Left renal pelvis (tissue), 4 donors: Measurements from ENCODE around the gene PARP9. TPM values are rescaled to one million over a fixed set of nuclear protein-coding genes. Genes with fewer than 3 reads are reported as not detected.

Experiments used
- DNase-seq, 4 donors: peaks; one replicate each; pipeline ENCODE4 v3.0.0-alpha.2; 2013; ENCODE audit warnings: low read depth in 4 of 4, low spot score in 3 of 4
- polyA plus RNA-seq, 4 donors: library from polyadenylated mRNA; unstranded; fragments of 120-200 nt; gene quantifications; one replicate each; pipeline ENCODE4 v1.2.1, GENCODE V29; 2013; ENCODE audit not compliant: insufficient read length in 4 of 4

The PARP9 gene
- polyA plus RNA-seq, 4 donors = 13.3 to 17.0 (median 15.5) TPM

DNA sequence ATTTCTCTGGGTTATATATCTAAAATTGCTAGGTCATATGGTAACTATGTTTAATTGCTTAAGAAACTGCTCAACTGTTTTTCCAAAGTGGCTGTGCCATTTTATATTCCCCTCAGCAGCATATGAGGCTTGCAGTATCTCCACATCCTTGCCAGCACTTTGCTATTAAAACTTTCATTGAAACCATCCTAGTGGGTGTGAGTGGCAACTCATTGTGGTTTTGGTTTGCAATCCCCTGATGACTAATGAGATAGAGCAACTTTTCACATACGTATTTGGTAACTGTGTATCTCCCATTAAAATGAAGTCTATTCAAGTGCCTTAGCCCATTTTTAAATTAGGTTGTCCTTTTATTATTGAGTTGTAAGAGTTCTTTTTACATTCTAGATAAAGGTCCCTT lies 66.7 kb downstream of the PARP9 start:
- DNase-seq = no peak

DNA sequence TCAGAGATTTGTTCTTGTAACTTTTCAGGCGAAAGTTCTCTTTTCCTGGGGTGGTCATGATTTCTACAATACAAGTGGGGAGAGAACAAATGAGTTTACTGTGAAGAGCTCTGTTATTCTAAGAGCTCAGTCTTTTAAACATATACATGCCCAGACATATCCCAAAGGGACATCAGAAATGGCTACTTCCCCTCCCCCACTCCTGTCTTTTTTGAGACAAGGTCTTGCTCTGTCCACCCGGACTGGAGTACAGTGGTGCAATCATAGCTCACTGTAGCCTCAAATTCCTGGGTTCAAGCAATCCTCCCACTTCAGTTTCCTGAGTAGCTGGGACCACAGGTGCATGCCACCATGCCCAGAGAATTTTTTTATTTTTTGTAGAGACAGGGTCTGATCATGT lies 67.6 kb downstream of the PARP9 start:
- no peak for DNase-seq

- DNase-seq = no peak
Measured at GRCh38 chr3:122493296-122493695, 70.8 kb downstream of the PARP9 start.

GRCh38 chr3:122488262-122488973 lies 75.7 kb downstream of the PARP9 start:
- DNase-seq = no peak

- no peak for DNase-seq
Measured at GRCh38 chr3:122484985-122485384, 79.1 kb downstream of the PARP9 start.

- DNase-seq = no peak
Measured at GRCh38 chr3:122481390-122481789, 82.7 kb downstream of the PARP9 start.

Other genes with a start within 250 kb of the PARP9 start
- 1 to 10 TPM in 1 of 4 donors, under 1 TPM in 3; 0.53 to 1.4 (median 0.65) TPM for gene CSTA, start 239.1 kb downstream of the PARP9 start, polyA plus RNA-seq
- gene MIX23, start 181.1 kb downstream of the PARP9 start, polyA plus RNA-seq = 10 to 100 TPM; 33.8 to 74.2 (median 57.3) TPM
- gene FAM162A, start 180.1 kb downstream of the PARP9 start, polyA plus RNA-seq = 10 to 100 TPM; 35.4 to 79.1 (median 67.7) TPM
- 10 to 100 TPM in 1 of 4 donors, 1 to 10 TPM in 3; 7.8 to 11.7 (median 9.5) TPM for gene WDR5B, start 148.2 kb downstream of the PARP9 start, polyA plus RNA-seq
- 10 to 100 TPM; 38.6 to 54.6 (median 48.6) TPM for gene KPNA1, start 49.4 kb downstream of the PARP9 start, polyA plus RNA-seq
- gene DTX3L, start within 50 bp of the PARP9 start, polyA plus RNA-seq = 10 to 100 TPM; 13.9 to 15.9 (median 14.3) TPM
- 1 to 10 TPM in 1 of 4 donors, under 1 TPM in 3; 0.24 to 1.1 (median 0.44) TPM for gene PARP15, start 13.3 kb upstream of the PARP9 start, polyA plus RNA-seq
- 10 to 100 TPM; 14.7 to 30.9 (median 24.4) TPM for gene PARP14, start 116.5 kb upstream of the PARP9 start, polyA plus RNA-seq
- 10 to 100 TPM in 3 of 4 donors, 1 to 10 TPM in 1; 9.2 to 15.6 (median 11.6) TPM for gene HSPBAP1, start 229.5 kb upstream of the PARP9 start, polyA plus RNA-seq
- 10 to 100 TPM in 3 of 4 donors, 1 to 10 TPM in 1; 8.5 to 17.7 (median 14.8) TPM for gene SLC49A4, start 230.8 kb upstream of the PARP9 start, polyA plus RNA-seq